ENCODE measurements around the gene SELENOK.

- TF ChIP-seq CTCF (IDR thresholded peaks at IDR 0.05; ENCODE audit: extremely low read depth in 1 of 2, insufficient read depth in 1 of 2, low read depth in 1 of 2, low read length in 2 of 2) = no peak
- no peak for TF ChIP-seq EZH2 (IDR thresholded peaks at IDR 0.05; ENCODE audit: borderline replicate concordance, low read depth, low read length, severe bottlenecking)
- no peak for TF ChIP-seq POLR2AphosphoS5 (IDR thresholded peaks at IDR 0.05; ENCODE audit: insufficient read depth, low read depth, low read length)
- TF ChIP-seq MAX (IDR thresholded peaks at IDR 0.05; ENCODE audit: insufficient read depth, insufficient read length) = no peak
- no peak for TF ChIP-seq POLR2A (IDR thresholded peaks at IDR 0.05; ENCODE audit: low read depth, low read length)
- no peak for TF ChIP-seq MYC (IDR thresholded peaks at IDR 0.05; ENCODE audit: low read depth, low read length)
- TF ChIP-seq FOS (IDR thresholded peaks at IDR 0.05; ENCODE audit: borderline replicate concordance, insufficient read depth, low read length) = no peak
These were observed 603 bp upstream of the SELENOK start for GRCh38 chr3:53892286-53892637.

Measured in endothelial cell of umbilical vein (primary cell).